ENCODE measurements around the gene THSD8. TPM values are rescaled to one million over a fixed set of nuclear protein-coding genes. Genes with fewer than 3 reads are reported as not detected.
A peak's percentile ranks its signal among the peaks of the same experiment; 100 is the strongest.

The THSD8 gene
- total RNA-seq, 1 donor from 2014 or later = 14.2 TPM

GRCh38 chr19:12800466-12800770 is 1.5 kb upstream of the THSD8 start:
- peak overlapping the region; percentile 92 for H3K4me3 Mint-ChIP-seq (ENCODE audit: unreplicated experiment)
- H3K4me1 Mint-ChIP-seq (ENCODE audit: unreplicated experiment) = peaks cover 14% of the 10 kb centered on the region
- no peak for DNase-seq (ENCODE audit: low spot score)
- TF ChIP-seq, protein P1, sequence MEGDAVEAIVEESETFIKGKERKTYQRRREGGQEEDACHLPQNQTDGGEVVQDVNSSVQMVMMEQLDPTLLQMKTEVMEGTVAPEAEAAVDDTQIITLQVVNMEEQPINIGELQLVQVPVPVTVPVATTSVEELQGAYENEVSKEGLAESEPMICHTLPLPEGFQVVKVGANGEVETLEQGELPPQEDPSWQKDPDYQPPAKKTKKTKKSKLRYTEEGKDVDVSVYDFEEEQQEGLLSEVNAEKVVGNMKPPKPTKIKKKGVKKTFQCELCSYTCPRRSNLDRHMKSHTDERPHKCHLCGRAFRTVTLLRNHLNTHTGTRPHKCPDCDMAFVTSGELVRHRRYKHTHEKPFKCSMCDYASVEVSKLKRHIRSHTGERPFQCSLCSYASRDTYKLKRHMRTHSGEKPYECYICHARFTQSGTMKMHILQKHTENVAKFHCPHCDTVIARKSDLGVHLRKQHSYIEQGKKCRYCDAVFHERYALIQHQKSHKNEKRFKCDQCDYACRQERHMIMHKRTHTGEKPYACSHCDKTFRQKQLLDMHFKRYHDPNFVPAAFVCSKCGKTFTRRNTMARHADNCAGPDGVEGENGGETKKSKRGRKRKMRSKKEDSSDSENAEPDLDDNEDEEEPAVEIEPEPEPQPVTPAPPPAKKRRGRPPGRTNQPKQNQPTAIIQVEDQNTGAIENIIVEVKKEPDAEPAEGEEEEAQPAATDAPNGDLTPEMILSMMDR (IDR thresholded peaks at IDR 0.05; ENCODE audit: unreplicated experiment) = no peak
- H3K9me3 Mint-ChIP-seq (ENCODE audit: unreplicated experiment) = no peaks in the 10 kb centered on the region
- H3K27me3 Mint-ChIP-seq (ENCODE audit: unreplicated experiment) = peaks cover 17% of the 10 kb centered on the region
- H3K27ac Mint-ChIP-seq (ENCODE audit: unreplicated experiment) = no peak overlapping the region
- H3K36me3 Mint-ChIP-seq (ENCODE audit: low read depth, unreplicated experiment) = peaks cover 3% of the 10 kb centered on the region

- peak; percentile 16 for DNase-seq (ENCODE audit: low spot score)
- Mint-ChIP-seq H3K36me3 (ENCODE audit: low read depth, unreplicated experiment) (peaks cover 3% of the 10 kb centered on the region), H3K9me3 (ENCODE audit: unreplicated experiment) (no peaks in the 10 kb centered on the region), H3K27me3 (ENCODE audit: unreplicated experiment) (peaks cover 19% of the 10 kb centered on the region), H3K4me1 (ENCODE audit: unreplicated experiment) (peaks cover 14% of the 10 kb centered on the region), H3K27ac (ENCODE audit: unreplicated experiment) (no peak overlapping the region), H3K4me3 (ENCODE audit: unreplicated experiment) (peak overlapping the region; percentile 92)
- TF ChIP-seq, protein P1 (IDR thresholded peaks at IDR 0.05; ENCODE audit: unreplicated experiment) = no peak
These were observed 875 bp upstream of the THSD8 start for GRCh38 chr19:12800923-12801465.

GRCh38 chr19:12802267-12803106 is 618 bp downstream of the THSD8 start:
- H3K36me3 Mint-ChIP-seq (ENCODE audit: low read depth, unreplicated experiment) = peaks cover 3% of the 10 kb centered on the region
- no peak for DNase-seq (ENCODE audit: low spot score)
- TF ChIP-seq, protein P1 (IDR thresholded peaks at IDR 0.05; ENCODE audit: unreplicated experiment) = no peak
- H3K27ac Mint-ChIP-seq (ENCODE audit: unreplicated experiment) = peak overlapping the region; percentile 4
- peaks cover 16% of the 10 kb centered on the region for H3K4me1 Mint-ChIP-seq (ENCODE audit: unreplicated experiment)
- H3K9me3 Mint-ChIP-seq (ENCODE audit: unreplicated experiment) = no peaks in the 10 kb centered on the region
- H3K4me3 Mint-ChIP-seq (ENCODE audit: unreplicated experiment) = peak overlapping the region; percentile 84
- peaks cover 16% of the 10 kb centered on the region for H3K27me3 Mint-ChIP-seq (ENCODE audit: unreplicated experiment)

DNA sequence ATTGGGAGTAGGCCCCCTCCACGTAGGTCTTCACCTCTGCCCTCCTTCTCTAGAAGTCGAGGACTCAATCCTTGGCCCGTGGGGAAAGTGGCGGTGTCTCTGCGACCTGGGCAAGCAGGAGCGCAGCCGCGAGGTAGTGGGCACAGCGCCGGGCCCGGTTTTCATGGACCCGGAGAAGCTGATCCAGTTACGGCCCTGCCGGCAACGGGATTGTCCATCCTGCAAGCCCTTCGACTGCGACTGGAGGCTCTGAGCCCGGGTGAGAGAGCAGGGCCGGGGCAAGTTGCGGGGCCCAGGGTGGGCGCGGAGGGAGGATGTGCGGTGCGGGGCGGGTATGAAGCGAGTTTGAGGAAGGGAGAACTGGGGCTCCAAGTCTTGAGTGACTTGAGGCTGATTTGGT is 2.2 kb downstream of the THSD8 start:
- peaks cover 8% of the 10 kb centered on the region for H3K36me3 Mint-ChIP-seq (ENCODE audit: low read depth, unreplicated experiment)
- no peak overlapping the region for H3K27ac Mint-ChIP-seq (ENCODE audit: unreplicated experiment)
- peaks cover 16% of the 10 kb centered on the region for H3K27me3 Mint-ChIP-seq (ENCODE audit: unreplicated experiment)
- DNase-seq (ENCODE audit: low spot score) = no peak
- H3K9me3 Mint-ChIP-seq (ENCODE audit: unreplicated experiment) = peaks cover 4% of the 10 kb centered on the region
- TF ChIP-seq, protein P1 (IDR thresholded peaks at IDR 0.05; ENCODE audit: unreplicated experiment) = no peak
- no peak overlapping the region for H3K4me3 Mint-ChIP-seq (ENCODE audit: unreplicated experiment)
- peaks cover 19% of the 10 kb centered on the region for H3K4me1 Mint-ChIP-seq (ENCODE audit: unreplicated experiment)

Data from endothelial cell (in vitro differentiated cells).